Right ventricle myocardium superior (tissue), 1 donor: ENCODE data around the gene SFTPB. TPM values are rescaled to one million over a fixed set of nuclear protein-coding genes. Genes with fewer than 3 reads are reported as not detected.
A peak's percentile ranks its signal among the peaks of the same experiment; 100 is the strongest.
"Not testable (repeated sequence)": the region's sequence is repeated elsewhere in the genome, so short reads cannot be mapped to it uniquely, and the experiment has no call there.

Experiments
- ATAC-seq: fragments of 200-7000 bp; cut with Tn5 transposase; one replicate; pipeline ENCODE4 v1.9.1; 2020; ENCODE audit warnings: mild to moderate bottlenecking; ENCODE audit not compliant: poor library complexity
- DNase-seq: peaks from one replicate; pipeline ENCODE4 v3.0.0-alpha.2; 2020
- intact Hi-C: fragments of 100-400 bp; cut with DNase I; formaldehyde crosslinking; loops from one replicate; pipeline ENCODE4 v1.11.2; 2022
- total RNA-seq: library from RNA; stranded (reverse); fragmentation: NEBNext Ultra II Directional; extraction: Animal tissue kit (Norgen Biotek cat#: 25700); gene quantifications from one replicate; pipeline ENCODE4 v1.2.1, GENCODE V29; 2021
- donor health status: DM: no; HTN: yes; CAD: no; lungs with severe emphysema.

The SFTPB gene
- total RNA-seq, 1 donor from 2014 or later, result 0.46 TPM

GRCh38 chr2:85682378-85682777, 14.4 kb upstream of the SFTPB start:
- intact Hi-C loops, result no loop called here
- ATAC-seq (no peak), DNase-seq (no peak)

- DNase-seq, result no peak
- ATAC-seq, result no peak
- intact Hi-C loops, result no loop called here
Measured at GRCh38 chr2:85681776-85682175, 13.8 kb upstream of the SFTPB start.

DNA sequence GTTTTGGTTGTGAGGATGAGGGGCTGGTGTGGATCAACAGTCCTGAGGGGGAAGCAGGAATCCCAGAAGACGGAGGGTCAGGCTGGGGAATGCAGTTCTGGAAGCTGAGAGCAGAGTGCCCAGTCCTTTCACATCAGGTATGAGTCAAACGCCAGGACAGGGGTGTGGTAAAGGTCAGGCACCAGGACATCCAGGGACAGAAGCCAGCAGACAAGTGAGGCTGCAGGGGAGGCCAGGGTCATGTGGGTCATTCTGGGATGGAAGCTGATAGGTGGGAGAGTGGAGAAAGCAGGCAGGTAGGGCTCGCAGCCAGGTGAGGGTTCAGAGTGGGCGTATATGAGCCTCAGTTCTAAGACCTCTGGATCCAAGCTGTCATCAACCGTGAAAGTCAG, 13.4 kb upstream of the SFTPB start:
- ATAC-seq (no peak), DNase-seq (no peak)
- intact Hi-C loops, result no loop called here

DNA sequence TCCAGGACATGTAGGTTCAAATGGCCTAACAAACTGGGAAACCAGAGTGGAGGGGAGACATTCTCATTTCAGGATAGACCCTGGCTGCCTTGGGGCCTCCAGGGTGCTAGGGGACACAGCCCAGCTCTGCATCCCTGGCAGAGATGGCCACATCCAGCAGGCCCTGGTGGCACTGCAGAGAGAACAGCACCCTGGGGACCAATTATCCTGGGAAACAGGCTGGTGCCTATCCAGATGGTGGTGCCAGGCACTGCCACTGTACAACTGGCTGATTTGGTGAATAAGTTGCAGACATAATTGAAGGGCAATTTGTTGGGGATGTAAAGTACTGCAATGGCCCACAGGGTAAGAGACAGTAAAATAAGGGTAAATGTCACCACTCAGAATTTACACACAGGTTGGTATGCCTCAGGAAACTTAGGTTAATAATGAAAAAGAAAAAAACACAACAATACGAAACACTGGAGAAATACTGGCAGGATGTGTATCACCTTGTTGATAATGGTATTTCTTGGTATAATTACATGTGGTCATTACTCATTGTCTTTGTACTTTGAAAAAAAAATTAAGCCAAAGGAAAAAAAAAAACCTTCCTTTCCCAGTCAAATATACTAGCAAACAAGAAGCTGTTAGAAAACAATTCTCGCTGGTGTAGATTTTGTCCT, 12.8 kb upstream of the SFTPB start:
- ATAC-seq (no peak), DNase-seq (no peak)
- intact Hi-C loops, result no loop called here

DNA sequence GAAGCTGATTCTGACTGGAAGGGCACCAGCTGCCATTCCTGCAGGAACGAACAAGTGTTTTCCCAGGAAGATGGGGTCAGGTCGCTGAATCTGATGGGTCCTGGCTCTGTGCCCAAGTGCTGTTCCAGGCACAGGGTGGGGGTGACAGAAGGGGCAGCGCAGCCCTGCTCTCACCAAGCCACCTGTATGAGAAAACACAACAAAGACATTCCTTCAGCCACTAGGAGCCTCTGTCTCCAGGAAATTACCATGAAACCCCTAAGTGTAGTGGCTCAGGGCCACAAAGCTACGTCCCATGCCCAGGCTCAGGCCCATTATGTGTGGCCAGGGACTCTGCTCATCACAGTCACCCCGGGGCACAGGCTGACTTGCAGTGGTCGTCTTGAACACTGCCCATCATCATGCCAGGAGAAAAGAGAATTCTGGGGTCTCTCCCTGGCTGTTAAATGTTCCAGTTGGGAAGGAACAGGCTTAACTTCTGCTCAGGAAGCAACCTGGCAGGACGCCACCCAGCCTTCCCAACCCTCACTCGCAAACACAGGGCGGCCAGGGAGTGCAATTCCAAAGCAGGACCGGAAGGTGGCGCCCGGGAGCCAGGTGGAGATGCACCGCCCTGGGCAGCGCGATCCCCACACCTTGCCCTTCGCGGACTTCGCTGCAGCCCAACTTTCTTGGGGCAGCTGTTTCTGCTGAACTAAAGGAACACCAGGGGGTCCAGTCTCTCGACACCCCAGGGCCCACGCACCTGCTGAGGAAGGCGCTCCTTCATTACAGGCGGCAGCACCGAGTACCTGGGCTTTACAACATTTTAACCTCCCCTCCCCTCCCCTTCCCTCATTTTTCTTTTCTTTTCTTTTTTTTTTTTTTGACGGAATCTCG, 11.0 kb upstream of the SFTPB start:
- intact Hi-C loops, result no loop called here
- DNase-seq (peak; percentile 95), ATAC-seq (peak; percentile 96)

- intact Hi-C loops, result no loop called here
- no peak for ATAC-seq
- DNase-seq, result no peak
Measured at GRCh38 chr2:85678377-85678776, 10.4 kb upstream of the SFTPB start.

DNA sequence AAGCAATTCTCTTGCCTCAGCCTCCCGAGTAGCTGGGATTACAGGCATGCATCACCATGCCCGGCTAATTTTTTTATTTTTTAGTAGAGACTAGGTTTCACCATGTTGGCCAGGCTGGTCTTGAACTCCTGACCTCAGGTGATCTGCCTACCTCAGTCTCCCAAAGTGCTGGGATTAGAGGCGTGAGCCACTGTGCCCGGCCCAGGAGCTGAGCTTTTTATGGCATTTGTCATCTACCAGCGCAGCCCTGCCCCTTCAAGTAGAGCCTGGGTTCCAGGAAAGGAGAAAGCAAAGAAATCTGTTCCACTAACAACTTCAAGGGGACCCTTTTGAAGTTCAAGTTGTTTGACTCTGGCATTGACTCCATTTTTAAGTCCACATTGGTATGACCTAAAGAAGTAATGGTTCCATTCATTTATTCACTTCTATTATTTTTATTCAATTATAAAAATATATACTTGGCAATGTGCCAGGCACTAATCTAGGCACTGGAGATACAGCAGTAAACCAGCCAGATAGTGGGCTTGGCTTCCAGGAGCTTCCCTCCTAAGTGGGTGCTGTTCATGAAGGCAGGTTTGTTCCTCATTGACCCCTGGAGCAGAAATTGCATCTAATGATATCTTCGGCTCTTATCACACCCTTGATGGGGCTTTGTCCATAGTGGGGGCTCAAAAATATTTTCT, 8.0 kb upstream of the SFTPB start:
- intact Hi-C loops, result no loop called here
- no peak for ATAC-seq
- no peak for DNase-seq

DNA sequence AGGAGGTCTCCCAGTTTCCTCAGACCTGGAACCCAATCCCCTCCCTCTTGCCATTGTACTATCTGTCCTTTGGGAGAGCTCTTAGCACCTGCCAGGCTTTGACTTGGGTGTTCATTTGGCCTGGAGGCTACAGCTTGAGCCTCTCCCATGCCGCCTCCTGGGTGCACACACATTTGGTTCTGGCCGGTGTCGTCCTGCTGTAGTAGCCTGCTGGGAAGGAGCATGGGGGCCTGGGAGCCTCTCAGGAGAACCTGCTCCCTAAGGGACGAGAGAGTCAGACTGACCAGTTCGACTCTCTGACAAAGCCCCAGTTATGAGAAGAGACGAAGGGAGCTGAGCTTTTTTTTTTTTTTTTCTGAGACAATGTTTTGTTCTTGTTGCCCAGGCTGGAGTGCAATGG, 7.4 kb upstream of the SFTPB start:
- intact Hi-C loops, result no loop called here
- DNase-seq (no peak), ATAC-seq (no peak)

DNA sequence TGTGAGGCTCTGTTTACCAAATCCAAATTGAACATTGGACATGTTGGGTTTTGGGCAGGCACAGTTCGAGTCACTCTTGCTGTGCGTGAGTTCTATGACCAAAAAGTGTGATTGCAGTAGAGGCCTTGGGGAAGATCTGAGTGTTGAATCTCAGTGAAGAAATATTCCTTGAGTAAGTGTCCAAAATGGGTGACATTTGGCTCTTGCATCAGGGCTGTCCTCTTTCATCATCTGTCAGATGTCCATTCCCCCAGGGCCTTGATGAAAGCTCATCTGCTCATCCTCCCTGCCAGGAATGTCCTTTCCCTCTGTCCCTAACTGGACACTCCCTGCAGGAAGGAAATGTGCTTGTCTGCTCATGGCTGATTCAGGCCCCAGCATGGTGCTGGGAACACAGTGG, 6.4 kb upstream of the SFTPB start:
- DNase-seq, result no peak
- intact Hi-C loops, result no loop called here
- ATAC-seq, result no peak

DNA sequence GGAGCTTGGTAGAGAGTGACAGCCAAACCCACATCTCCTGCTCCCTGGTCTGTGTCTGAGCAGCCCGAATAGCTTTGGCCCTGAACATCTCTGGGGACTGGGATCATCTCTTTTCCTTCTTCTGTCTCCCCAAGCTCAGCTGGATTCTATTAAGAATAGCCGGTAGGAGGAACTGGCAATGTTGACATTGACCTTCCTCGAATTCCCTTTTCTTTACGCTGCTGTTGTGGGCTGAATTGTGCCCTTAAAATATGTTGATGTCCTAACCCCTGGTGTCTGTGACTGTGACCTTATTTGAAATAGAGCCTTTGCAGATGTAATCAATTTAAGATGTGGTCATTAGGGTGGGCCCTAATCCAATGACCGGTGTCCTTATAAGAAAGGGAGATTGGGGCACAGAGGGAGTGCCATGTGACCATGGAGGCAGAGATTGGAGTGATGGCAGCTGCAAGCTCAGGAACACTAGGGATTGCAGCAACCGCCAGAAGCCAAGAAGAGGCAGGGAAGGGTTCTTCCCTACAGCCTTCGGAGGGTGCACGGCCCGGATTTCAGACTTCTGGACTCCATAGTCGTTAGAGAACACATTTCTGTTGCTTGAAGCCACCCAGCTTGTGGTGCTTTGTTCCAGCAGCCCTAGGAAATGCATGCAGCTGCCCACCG, 5.8 kb upstream of the SFTPB start:
- ATAC-seq (no peak), DNase-seq (no peak)
- intact Hi-C loops, result no loop called here

DNA sequence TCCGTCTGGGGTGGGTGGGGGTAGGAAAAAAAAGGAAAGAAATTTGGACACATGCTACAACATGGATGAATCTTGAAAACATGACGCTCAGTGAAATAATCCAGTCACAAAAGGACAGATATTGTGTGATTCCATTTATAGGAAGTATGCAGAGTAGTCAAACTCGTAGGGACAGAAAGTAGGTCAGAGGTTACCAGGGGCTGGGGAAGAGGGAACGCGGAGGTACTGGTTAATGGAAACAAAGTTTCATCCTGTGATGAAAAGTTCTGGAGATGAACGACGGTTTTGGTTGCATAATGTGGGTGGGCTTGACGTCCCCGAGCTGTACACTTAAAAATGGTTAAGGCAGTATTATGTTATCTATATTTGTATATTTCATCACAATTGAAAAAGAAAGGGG, 4.5 kb upstream of the SFTPB start:
- ATAC-seq (peak; percentile 31), DNase-seq (no peak)
- intact Hi-C loops, result no loop called here

DNA sequence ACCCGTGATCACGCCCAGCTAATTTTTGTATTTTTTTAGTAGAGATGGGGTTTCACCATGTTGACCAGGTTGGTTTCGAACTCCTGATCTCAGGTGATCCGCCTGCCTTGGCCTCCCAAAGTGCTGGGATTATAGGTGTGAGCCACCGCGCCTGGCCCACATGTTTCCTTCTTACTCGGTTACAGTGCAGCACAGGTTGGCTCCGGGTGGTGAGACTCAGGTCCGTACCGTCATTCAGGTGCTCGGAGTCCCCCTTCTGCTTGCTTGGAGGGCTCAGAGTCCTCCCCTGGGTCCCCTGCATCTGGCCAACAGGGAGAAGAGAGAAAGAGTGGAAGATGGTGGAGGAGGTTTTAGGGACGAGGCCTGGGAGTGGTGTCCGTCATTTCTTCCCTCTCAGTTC, 2.4 kb upstream of the SFTPB start:
- DNase-seq, ATAC-seq, intact Hi-C loops: not testable (repeated sequence)

- intact Hi-C loops, result no loop called here
- ATAC-seq, result no peak
- no peak for DNase-seq
Measured at GRCh38 chr2:85669549-85669948, 1.6 kb upstream of the SFTPB start.

DNA sequence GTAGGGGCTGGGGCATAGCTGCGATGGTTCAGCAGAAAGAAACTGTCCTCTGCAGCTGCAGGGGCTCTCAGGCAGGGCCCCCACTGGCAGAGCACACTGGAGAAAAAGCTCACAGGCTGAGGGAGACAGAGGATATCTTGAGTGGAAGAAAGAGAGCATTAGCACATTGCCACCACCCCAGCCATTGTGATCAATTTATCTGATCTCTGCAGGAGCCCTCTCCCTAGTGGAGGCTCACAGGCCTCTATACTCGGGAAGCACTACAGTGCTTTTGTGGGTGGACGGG, 801 bp upstream of the SFTPB start:
- DNase-seq (no peak), ATAC-seq (no peak)
- intact Hi-C loops, result no loop called here

- DNase-seq (no peak), ATAC-seq (no peak)
- intact Hi-C loops, result no loop called here
Measured at GRCh38 chr2:85667561-85668008, 414 bp downstream of the SFTPB start.

GRCh38 chr2:85666435-85667316, 1.3 kb downstream of the SFTPB start:
- DNase-seq (no peak), ATAC-seq (no peak)
- intact Hi-C loops, result no loop called here

DNA sequence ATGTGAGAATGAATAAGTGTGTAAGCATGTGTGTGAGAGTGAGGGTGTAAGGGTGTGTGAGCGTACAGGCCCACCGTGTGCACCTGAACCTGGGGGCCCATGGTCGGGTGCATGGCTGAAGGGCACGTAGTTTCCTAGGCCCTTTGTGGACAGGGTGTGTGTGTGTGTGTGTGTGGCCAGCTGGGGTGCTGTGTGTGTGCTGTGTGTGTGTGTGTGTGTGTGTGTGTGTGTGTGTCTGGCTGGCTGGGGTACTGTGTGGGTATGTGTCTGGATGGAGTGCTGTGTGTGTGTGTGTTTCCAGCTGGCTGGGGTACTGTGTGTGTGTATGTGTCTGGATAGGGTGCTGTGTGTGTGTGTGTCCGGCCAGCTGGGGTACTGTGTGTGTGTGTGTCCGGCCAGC, 2.0 kb downstream of the SFTPB start:
- DNase-seq (no peak), ATAC-seq (no peak)
- intact Hi-C loops, result no loop called here

DNA sequence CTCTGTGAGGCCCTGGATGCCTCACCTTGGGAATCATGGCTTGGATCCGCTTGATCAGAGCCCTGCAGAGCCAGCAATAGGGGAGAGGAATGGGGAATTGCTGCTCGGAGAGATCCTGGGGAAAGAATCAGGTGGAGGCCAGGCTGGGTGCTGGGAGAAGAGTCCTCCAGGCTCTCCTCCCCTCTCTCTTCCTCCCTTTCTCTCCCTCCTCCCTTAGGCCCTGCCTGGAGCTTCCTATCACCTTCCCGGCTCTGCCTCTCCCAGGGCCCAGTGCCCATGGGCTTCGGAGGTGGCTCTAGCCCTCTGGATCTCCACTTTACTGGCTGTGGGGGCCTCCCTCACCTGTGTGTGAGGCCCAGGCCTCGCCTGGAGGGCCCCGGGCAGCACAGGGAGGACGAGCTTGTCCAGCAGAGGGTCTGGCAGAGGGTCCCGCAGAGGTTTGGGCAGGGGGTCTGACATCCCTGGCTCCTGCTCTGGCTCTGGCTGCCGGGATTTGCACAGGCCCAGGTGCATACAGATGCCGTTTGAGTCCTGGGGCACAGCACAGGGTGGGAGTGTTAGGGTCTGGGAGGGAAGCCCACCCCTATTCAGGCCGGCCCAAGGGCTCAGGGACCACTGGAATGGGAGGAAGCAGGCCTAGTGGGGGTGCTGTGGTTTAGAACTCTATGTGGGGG, 2.6 kb downstream of the SFTPB start:
- DNase-seq (no peak), ATAC-seq (no peak)
- intact Hi-C loops, result no loop called here
